HG03442 (cell line): ENCODE measurements around the gene PTPRM.

Source experiments
- ATAC-seq: cut with Tn5 transposase; IDR thresholded peaks from one replicate; pipeline ENCODE4 v1.9.1; 2021; ENCODE audit warnings: mild to moderate bottlenecking, moderate library complexity; ENCODE audit not compliant: unreplicated experiment

The PTPRM gene

DNA sequence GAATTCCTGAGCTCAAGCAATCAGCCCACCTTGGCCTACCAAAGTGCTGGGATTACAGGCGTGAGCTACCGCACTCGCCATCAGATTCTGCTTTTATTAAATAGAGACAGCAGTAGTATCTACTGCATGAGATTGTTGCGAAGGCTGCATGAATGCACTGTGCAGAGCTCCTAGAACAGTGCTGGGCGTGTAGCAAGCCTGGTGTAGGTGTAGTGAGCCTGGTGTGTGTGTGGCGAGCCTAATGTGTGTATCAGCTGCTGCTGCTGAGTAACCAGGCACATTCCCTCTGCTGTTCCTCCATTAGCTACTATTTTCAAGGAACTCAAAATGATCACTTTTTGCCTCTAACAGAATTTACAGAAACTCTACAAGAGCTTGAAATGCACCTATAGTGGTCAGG, 57.6 kb downstream of the PTPRM start:
- ATAC-seq, result no peak

DNA sequence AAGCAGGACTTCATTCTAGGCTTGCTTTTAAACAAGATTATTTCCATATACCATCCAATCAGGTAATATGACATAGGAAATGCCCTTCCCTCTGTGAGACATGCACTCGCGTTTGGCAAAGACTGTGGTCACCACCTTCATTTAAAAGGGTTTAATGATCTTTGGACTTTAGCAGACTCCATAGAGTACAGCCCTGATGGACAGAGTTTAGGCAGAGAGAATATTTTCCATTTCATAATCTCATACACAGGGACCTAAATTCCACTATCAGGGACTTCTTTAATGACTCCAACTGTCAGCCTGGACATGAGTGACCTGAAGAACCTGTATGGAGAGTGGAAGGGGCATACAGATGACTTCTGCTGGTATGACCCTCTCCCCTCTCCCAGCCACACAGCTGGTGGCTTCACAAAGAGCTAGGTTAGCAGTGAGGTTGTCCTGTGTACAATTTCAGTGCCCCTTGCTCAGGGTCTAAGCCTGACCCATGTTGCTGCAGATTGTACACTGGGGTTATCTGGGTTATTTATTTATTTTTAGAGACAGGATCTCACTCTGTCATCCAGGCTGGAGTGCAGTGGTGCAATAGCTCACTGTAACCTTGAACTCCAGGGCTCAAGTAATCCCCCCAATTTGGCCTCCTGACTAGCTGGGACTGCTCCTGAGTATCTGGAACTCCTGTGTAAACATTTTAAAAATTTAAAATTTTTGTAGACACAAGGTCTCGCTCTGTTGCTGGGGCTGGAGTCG, 59.2 kb downstream of the PTPRM start:
- ATAC-seq, result no peak

DNA sequence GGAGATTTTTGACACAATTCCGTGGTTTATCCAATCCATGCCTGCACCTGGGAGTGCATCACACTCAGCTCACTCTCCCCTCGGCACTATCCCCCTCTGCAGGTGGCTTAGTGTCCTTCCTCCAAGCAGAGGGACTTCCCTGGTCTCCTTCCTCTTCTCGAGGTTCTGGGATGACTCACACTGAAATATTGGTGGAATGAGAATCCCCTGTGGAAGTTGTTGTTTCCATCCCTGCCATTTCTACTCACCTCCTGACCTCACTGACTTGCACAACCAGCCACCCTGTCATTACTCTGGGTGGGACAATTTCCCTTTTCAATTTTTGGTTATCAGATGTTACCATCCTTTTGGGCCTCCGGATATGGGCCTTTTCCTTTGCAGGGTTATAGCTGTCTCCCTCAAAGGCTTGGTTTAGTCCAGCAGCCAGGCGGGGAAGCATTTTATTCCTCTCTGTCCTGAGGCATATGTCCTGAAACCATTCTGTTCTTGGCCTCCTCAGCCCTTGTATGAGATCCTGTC, 59.9 kb downstream of the PTPRM start:
- ATAC-seq, result no peak

DNA sequence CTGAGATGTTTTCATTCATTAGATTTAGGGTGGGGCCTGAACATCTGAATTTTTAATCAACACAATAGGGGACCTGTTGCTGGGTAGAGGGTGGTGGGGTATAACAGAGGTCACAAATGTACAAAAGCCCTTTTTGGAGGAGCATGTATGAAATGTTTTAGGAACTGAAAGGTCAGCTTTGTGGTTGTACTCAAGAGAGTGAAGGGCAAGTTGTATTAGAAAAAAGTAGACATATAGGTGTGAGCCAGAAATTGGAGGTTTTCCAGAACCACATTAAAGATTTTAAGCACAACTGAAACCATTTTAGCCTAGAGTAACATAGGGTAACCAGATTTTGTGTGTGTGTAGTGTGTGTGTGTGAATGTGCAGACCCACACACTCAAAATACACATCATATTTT, 62.3 kb downstream of the PTPRM start:
- no peak for ATAC-seq

DNA sequence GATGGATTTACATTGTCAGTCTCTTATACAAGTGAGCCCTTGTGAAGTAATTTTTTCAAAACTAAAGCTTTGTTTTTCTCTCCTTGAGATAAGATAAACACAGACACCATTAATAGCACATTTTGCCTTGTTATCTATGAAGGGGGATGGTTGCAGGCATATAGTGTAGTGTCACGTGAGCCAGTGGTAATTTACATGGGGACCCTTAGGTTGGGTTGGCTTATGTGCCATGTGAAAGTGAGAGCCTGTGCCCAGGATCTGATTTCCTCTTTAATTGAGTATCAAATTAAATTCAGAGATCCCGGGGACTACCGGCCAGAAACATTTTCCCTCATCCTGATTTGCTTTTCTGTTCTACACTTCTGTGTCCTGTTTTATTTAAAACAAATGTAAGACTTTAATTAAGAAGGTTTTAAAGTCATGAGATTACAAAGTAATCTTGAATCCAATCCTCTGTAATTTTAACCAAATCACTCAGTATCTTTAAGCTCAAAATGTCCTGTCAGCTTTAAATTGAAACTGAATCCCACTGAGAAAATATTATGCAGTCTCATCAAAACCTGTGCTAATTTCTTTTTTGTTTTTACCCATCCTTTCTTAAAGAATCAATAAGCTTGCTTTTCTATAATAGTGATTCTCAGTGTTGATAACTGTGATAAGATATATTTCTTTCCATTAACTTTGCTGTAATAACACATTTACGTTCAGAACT, 63.8 kb downstream of the PTPRM start:
- no peak for ATAC-seq

DNA sequence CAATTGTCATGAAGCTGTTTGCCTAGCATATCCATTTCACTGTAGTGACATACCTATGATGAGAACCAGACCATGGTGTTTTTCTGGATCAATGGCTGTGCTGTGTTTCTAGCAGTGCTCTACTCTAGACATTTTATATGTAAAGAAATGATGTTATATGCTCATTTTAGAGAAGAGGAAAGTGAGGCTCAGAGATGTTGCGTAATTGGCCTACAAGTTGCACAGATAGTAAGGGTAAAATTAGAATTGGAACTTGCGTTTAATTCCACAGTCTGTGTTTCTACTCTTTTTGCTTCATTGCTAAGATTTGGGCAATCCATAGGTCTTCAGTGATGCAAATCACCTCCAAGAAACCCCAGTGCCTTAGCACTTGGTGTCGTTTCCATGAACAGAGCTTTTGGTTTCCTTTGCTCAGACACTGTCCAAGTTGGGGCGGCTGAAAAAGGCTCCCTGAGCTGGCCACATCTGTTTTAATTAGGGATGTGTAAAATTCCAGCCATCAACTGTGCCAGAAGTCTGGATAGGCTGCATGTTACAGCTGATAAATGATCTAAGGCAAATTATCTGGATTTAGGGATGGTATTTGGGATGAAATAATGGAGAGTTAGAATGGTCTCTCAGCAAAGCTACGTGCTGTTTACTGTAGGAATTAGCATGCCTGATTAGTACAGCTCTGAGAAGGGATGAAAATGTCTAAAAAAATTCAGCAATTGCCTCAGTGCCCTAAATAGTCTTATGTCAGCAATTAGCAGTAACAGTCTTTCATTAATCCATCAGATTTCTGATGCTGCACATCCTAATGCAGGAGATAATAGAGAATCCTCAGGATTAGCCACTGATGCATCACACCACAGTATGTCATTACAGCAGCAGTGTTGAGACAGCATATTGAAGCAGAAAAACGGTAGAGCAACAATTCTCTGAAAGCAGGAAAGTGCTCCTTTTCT, 65.3 kb downstream of the PTPRM start:
- no peak for ATAC-seq

DNA sequence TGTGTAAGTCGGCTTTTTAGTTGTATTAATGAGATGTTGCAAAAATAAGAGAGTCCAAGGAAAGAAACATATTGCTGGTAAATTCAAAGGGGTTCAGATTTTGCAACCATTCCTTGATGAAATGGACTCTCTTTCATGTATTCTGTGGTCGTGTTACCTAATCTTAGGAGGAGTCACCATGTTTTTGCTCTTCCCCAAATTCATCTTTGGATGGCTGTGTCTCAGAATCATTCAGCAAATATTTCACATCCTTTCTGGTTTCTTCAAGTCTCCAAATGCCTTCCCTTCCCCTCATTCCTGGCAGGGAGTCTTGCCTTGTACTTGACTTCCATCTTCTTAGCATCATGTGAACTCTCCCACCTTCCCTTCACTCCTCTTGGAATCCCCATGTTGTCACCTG, 66.1 kb downstream of the PTPRM start:
- ATAC-seq, result no peak

DNA sequence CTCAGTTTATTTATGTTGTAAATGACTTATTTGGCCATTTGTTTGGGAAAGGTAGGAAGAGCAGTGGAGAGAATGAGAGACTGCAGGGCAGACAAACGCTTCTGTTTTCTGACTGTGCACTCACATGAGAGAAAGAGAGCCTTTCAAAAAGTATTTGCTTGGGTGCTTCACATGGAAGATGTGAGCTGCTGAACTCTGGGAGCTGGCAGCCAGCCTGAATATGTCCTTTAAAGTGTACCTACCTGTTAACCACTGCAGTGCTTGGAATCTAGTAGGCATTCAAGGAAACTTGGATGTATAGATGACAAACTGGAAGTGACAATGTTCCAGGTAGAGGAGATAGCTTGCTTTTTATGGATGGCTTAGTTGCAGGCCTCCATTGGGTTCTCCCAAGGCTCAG, 68.8 kb downstream of the PTPRM start:
- ATAC-seq, result no peak

DNA sequence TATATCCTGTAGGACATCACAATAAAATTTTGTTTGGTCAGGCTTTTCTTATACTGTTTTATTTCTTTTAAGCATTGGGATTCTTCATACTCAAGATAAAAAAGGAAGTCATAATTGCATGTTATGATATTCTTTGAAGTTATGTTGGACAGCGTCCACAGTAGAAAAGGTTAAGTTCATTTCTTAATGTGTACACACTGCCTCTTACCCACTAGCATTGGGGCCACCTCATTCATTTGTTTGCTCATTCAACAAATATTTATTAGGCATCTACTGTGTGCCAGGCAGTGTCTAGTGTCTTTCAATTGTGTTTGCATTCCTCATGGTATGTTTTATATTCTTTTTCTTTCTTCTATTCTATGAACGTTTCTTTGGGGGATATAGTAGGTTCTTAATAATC, 70.2 kb downstream of the PTPRM start:
- ATAC-seq, result no peak

DNA sequence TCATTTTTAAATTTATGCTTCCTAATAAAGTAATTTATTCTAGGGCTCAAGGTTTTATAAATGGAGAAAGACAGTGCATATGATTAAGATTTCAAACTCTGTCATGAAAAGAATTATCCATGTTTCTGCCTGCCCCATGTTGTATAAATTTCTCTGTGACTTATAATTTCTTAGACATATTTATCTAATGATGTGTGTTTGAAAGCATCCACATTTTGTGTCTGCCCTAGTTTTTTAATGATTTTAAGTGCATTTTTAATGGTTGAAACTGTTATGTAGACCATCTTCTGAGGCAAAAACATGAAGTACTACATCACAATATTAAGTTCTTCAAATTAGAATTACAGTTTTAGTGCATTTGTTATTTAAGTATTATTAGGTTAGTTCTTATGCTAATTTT, 71.2 kb downstream of the PTPRM start:
- ATAC-seq, result no peak

DNA sequence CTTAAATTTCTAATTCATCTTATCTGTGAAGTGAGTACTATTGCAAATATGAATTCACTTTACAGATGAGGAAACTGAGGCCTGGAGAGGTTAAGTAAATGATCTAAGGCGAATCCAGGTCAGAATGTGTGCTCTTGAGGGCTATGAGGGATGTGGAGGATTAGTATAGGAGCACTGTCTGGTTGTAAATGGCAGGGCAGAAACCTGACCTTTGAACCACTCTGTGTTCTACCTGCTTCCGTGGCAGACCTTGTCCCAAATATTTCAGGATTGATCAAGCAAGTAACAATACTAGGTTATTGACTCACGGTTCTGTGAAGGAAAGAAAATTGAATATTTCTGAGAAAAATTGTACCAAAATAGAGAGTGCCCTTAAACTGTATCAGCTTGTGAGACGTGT, 74.7 kb downstream of the PTPRM start:
- no peak for ATAC-seq

DNA sequence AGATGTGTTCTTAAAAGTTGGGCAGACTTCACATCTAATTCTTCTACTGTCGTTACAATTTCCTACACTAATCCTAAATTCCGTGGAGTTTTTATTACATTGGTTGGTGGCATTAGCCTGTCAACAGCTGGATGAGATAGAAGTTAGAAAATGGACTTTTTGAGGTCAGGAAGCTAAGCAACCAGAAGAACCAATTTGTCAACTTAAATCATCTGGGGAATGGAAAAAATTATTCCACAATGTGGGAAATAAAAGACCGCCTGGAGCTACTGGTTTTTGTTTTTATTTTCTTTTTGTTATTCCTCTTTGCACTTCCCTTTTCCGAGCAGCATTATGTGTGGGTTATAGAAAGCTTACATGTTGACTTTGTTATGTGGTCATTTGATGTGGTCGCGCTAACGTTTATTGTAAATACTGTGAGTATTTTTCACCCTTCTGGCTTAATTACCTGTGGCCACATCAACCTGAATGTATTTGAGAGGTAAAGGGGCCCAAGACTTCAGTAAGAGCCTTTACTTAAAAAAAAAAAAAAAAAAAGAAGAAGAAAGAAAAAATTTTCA, 75.3 kb downstream of the PTPRM start:
- ATAC-seq, result no peak

DNA sequence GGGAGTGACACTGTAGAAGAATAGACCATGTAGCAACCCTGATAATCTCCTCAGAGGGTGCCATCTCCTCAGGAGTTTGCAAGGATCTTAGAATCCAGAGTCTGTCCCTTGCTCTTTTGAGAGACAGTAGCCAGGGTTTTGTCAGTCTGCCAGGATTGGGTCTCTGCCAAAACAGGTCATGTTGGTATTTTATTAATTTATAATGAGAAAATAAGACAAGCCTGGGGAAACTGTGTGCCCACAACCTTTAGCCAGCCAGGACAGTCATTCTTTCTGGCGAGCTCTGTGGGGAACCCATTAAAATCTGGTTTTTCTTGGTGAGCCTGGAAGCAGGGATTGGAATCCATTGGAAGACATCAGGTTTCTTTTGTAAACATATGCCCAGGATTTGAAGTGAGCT, 78.6 kb downstream of the PTPRM start:
- no peak for ATAC-seq

DNA sequence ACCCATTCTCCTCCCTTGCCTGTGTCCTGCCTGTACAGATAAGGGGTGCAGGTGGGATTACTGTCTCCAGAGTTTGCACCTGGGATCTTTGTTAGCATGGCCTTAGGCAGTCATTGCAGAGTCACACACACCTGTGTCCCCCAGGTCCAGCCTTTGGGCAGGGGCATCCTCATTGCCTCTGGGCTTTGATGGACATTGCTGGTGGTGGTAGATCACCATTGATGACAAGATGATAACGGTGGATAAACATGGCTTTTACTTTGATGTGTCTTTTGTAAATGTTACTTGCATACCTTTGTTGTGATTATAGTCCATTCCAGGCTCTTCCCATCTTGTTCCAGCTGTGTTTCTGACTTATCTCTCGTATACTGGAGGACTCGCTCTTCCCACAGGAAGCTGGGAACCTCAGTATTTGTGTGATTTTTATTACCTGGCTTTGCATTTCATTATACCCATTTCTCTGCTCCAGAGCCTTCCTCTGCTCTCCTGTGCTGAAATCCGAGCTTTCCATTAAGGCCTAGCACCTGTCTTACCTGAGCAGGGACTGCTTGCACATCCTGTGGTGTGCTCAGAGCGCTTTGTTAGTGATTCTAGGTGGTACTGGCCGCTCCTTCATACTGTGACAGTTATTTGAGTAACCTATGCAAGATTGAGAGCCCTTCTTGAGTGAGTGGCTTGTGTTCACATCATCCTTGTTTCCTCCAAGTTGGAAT, 79.2 kb downstream of the PTPRM start:
- ATAC-seq, result no peak

DNA sequence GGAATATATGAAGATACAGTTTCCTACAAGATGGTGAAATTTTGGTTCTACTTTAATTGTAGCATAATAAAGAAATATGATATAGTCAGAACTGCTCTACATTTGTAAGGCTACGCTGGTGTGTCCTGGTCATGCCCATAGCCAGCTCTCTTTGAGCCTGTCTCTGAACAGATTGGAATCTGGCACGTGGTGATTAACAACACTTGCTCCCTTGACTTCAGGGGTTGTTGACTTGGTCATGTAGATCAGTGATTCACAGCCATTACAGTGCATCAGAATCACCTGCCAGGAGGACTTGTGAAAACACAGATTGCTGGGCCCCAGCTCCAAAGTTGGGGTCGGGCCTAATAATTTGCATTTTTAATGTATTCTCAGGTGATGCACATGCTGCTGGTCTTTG, 80.4 kb downstream of the PTPRM start:
- ATAC-seq, result no peak

DNA sequence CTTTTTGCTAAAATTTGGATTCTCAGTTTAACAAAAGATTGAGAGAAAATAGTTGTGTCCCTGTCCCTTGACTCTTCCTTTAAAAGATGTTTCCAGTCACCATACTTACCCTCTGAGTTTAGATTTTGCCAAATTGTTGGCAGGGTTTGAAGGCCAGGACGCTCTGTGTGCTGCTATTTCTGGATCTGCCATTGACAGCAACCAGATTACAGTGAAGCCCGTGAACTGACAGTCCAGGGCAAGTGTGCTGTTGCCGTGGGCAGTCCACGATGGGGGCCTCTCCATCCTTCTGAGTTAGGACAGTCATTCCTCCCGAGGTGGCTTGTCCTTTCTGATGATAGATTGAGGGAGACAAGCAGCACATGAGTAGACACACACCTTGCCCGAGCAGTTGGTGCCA, 89.9 kb downstream of the PTPRM start:
- no peak for ATAC-seq

DNA sequence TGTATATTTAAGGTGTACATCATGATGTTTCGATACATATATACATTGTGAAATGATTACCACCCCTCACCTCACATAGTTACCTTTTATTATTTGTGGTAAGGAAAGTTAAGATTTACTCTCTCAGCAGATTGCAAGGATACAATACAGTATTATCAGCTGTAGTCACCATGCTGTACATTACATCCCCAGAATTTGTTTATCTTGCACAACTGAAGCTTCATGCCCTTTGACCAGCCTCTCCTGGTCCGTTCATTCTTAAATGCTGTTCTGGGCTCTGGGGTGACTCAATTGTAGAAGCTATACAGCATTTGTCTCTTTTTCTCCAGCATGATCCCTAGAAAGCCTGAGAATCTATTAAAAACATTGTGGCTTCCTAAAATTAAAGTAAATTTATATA, 90.8 kb downstream of the PTPRM start:
- ATAC-seq, result no peak

DNA sequence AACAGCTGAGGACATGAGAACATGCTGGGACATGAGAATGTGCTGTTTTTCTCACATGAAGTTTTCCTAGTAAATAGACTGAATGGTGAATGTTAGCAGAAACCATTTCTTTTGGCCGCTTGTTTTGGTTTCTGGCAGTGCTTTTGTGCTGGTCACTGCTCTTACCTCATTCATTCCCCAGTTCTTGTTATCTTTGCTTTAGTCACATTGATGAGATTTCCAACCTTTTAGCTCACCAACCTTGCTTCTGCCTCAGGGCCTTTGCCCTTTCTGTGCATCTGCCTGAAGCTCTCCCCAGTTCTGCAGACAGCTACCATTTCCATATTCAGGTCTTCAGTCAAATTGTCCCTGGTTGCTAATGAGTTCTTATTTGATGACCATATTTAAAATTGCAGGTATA, 91.6 kb downstream of the PTPRM start:
- no peak for ATAC-seq

DNA sequence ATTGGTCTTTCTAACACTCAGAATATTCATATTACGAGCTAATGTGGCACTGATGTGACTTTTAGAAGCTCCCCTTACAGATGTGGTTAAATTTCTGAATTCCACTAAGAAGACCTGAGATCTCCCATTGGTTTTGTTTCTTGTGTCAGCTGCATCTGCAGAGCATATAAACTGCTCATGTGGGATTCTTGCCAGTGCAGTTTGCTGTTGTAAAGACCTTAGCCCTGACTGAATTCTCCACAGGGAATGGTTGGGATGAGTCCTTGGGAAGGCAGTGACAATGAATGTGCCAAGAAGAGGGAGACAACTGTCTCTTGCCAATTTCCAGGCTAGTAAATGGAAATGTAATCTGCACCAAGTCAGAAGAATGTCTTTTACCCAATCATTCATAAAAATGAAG, 94.1 kb downstream of the PTPRM start:
- ATAC-seq, result no peak

DNA sequence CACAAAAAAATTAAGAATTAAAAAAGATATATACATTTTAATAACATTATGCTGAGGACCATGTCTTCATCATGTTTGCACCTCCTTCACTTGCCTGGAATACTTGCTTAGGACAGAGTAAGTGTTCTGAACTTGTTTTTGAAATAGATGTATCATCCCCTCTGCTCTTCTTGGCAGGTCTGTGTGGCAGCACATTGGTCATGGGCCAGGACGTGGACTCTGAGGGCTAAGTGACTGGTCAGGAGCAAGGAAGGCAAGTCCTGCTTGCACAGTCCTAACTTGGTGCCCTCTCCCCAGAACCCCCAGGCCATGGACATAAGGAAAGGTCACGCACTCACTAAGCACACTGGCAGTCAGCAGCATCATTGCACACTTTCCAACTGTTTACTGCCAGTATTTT, 95.8 kb downstream of the PTPRM start:
- no peak for ATAC-seq
